Measurements from ENCODE around the gene PIRT.

PIRT gene

DNA sequence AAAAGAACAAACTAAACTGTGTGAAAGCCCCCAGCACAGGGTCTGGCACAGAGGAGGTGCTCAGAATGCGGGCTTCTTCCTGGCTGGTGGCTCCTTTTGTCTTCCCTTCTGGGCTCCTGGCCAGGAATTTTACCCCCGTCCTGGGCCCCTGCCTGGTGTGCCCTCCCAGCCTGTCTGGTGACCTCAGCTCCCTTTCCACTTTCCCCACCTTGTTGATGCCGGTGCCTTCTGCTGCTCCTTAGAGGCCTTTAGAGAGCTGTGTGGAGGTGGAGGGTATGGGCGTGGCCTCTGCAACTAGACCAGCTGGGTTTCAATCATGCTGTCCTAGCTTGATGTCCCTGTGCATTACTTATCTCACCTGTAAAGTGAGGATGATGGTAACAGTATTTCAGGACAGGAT, 16.8 kb downstream of the PIRT start:
- DNase-seq (ENCODE audit: low read depth in 2 of 2): no peak

DNA sequence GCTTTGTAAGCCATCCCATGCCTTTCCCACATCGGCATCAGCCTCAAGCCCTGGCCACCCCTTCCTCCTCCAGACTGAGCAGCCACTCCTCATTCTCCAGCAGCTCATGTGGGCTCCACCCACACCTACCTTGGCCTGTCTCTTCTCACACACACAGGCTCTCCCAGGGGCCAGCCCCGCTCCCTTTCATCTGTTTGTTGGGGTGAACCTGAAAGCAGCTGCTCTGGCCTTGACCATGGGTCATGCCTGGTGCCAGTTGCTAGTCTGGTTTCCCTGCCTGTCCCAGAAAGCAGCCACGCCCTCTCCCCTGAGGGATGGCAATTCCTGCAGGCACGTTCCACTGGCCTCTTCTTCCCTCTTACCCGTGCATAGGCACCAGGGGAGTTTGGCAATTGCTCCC, 22.6 kb downstream of the PIRT start:
- no peak for DNase-seq (ENCODE audit: low read depth in 2 of 2)

DNA sequence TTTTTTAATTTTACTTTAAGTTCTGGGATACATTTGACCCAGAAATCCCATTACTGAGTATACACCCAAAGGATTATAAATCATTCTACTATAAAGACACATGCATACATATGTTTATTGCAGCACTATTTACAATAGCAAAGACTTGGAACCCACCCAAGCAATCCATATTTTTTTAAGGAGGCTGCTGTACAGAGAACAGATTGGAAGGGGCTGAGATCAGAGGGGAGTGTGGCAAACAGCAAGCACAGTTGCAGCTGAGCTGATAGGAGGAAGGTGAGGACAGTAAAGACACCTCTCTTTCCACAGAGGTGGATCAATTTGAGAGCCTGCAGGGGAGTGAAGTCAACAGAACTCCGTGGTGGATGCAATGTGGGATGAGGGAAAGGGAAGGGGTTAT, 23.8 kb downstream of the PIRT start:
- DNase-seq (ENCODE audit: low read depth in 2 of 2): no peak

DNA sequence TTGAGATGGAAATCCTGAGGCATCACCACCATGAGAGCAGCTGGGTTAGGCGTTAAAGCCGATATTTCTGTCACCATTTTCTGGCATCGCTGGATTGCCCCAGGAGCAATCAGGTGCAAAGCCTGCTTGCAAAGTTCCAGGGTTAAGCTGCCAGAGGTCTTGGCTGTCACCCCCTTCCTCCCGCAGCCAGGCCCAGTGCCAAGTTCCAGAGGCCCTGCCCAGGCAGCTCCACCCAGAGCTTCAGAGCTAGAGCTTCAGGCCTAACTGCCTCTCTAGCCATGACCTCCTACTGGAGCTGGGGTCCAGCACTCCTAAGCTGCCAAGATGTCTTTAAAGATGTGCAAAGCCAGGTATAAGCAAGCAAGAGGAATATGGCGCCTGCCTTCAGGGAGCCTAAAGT, 25.2 kb downstream of the PIRT start:
- DNase-seq (ENCODE audit: low read depth in 2 of 2): no peak

DNA sequence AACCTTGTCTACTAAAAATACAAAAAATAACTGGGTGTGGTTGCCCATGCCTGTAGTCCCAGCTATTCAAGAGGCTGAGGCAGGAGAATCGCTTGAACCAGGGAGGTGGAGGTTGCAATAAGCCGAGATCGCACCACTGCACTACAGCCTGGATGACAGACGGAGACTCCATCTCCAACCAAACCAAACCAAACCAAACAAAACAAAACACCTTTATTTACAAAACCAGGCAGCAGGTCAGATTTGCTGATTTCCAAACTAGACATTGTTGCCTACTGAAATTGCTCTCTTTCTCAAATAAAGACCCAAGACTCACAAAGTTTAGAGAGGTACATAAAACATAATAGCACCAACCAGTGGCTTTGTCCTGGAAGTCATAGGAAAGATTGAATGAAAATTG, 28.3 kb downstream of the PIRT start:
- no peak for DNase-seq (ENCODE audit: low read depth in 2 of 2)

DNA sequence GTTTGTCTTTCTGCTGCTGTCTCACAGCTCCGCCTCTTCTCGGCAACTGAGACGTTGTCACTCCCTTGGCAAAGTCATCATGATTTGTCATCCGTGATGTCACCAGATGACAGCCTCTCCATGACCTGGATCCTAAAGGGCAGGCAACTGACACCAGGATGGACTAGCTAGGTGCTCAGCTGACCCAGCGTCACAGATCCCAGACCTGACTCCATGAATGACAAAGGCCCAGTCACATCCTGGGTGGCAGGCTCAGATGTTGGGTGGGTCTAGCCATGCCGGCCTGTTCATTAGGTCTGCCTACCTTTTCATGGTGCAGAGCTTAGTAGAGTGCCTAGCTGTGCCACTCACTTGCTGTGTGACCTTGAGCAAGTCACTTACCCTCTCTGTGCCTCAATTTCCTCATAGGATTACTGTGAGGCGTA, 30.2 kb downstream of the PIRT start:
- DNase-seq (ENCODE audit: low read depth in 2 of 2): no peak

DNA sequence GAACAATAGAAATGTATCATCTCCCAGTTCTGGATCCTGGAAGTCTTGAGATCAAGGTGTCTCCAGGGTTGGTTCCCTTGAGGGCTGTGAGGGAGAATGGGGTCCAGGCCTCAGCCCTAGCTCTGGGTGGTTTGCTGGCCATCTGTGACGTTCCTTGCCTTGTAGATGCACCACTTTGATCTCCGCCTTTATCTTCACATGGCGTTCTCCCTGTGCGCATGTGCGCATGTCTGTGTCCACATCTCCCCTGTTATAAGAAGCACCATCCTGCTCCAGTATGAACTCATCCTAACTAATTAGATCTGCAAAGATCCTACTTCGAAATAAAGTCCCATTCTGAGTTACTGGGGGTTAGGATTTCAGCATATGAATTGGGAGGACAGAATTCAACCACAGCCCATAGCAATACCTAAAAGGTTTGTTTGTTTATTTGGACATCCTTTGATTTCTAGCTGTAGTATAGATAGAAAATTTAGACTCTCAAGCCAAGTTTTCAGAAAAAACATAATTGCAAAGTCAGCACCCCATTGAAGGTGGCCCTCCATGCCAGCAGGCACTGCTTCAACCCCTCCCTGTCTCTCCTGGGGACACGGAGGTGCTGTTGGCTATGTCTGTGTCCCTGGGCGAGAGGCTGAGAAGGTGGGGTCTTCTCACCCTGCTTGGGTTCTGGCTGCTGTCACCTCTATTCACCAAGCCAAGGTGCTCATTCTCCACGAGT, 31.2 kb downstream of the PIRT start:
- DNase-seq (ENCODE audit: low read depth in 2 of 2): no peak

DNA sequence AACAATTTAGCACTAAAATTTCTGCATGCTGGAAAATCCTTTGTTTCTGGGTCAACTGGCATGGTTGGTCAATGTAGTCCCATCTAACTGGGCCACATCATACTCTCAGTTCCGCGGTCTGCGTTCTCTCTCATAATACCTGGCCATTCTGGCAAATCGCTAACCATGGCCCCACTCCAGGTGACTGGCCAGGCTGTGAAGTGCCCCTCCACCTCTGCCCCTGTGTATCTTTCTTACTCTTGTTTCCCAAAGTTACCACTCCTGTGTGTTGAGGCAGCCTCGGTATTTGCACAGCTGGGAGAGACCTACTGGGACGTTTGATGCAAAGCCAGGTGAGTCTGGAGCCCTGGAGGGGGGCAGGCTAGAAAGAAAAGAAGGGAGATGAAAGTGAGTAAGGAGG, 32.0 kb downstream of the PIRT start:
- DNase-seq (ENCODE audit: low read depth in 2 of 2): no peak

DNA sequence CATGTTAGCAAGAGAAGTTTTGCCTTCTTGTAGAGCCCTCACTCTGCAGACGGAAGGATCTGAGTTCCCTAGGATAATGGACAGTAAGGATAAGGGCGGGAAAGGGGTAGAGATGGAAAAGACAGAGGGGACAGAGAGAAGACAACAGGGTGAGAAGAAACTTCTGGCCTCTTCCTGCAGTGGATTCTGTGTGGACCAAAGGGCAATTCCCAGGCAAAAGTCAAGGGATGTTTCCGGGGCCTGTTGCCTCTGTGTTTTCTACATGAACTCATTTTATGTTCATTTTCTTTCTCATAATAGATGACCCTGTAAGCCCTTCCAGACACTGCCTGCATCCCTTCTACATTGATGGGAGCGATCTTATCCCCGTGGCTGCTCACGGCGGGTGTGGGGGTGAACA, 33.3 kb downstream of the PIRT start:
- DNase-seq (ENCODE audit: low read depth in 2 of 2): no peak

DNA sequence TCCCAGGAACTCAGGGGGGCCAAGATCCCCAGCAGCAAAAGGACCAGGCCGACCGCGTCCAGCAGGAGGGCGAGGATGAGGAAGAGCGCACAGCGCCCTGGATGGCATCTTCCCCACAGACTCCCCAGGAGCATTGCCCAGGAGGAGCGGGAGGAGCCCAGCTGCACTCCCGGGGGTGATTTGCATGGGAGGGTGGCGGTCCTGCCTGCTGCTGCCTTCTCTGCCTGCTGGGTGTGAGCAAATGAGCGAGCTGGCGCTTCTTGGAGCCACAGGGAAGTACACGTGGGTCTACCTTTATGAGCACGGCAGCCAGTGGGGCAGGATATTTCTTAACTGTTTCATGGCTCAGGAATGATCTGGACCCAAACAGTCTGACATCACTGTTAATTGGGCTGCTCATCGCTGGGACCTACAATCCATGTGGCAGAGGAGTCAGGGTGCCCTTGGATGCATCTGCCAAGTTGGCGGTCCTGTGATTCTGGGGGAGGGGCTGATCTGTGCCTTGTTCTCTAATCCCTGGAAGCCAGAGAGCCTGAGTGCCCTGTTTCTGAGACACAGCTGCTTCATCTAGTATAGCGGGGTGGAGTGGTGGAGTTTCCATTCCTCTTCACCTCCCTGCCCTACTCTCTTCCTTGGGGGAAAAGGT, 33.9 kb downstream of the PIRT start, which contains the start of gene TMEM238L:
TSS of gene TMEM238L (minus strand) at position 270 of the 646 bp plus-strand sequence. CDS start at position 134, 136 bp downstream.
- no peak for DNase-seq (ENCODE audit: low read depth in 2 of 2)

DNA sequence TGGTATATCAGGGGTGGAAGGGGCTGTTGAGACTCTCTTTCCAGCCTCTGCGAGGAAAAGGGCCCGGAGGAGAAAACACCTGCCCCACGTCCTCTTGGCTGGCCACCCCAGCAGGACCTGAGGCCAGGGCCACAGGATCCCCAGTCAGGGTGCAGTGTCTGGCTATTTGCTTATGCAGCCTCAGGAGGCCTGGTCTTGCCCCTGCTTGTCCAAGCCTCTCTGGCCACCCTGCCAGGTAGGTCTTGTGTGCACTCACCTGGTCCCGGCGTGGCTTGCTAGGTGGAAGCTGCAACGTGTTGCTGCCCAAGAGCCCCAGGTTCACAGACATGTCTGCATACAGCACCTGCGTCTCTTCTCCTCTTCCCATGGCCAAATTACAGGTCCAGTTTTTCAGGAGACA, 34.5 kb downstream of the PIRT start:
- DNase-seq (ENCODE audit: low read depth in 2 of 2): no peak

DNA sequence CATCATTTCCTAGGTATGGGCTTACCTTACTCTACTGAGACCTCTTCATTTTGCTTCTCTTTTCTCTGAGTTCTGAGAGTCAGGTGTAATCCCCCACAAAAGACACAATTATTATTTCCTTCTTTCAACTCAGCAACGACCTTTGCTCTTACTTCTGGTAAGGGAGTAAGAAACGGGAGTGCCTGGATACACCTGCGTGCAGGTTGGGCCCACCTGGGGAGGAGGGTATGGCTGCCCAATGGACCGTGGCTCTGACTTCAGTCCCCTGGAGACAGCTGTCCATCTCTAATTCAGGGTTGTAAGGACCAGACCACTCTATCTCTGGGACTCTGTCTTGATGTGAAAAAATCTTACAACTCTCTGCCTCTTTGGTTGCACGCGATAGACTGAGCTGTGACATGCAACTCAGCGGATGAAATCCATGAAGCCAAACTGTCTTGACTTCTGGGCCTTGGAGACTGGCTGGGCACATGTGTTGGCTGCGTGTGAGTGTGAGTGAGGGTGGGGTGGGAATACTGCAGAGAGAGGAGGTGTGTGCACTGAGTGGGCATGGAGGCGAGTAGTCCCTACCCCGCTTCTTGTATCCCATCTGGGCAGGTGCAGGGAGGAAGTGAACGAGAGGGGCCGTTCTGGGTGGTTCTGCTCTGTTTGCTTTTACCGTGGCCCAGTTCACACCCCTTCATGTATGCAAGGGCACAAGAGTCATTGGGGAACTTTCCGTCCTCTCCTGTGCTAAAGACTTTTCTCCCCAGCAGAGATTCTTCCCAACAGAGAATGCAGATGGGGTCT, 35.2 kb downstream of the PIRT start:
- no peak for DNase-seq (ENCODE audit: low read depth in 2 of 2)

DNA sequence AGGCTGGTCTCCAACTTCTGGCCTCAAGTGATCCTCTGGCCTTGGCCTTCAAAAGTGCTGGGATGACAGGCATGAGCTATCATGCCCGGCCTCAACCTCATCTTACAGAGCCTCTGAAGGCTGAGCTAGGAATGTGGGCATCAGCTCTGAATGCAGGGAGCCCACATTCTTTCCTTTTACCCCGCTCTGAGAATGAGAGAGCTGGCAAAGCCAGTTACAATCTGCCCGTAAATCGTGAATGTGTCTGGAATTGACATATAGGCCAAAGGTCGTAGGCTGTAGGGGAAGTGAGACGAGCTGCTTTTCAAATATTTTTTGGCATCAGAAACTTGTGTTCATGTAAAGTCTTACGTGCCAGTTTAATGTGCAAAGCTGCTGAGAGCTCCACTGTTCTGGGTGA, 38.5 kb downstream of the PIRT start:
- DNase-seq (ENCODE audit: low read depth in 2 of 2): no peak

DNA sequence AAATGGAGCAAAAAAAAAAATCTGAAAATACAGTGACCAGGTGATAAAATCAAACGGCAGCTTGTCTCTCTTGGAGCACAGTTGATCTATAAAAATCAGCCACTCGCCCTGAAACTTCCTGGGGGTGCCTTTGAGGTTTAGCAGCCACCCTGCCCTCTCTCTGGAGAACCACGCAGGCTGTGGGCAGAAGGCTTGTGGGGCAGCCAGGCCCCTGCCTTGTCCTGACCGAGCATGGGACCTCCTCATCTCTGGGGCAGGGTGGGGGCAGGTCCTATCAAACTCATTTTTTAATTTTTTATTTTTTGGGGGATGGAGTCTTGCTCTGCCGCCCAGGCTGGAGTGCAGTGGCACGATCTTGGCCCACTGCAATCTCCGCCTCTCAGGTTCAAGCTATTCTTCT, 39.0 kb downstream of the PIRT start:
- no peak for DNase-seq (ENCODE audit: low read depth in 2 of 2)

DNA sequence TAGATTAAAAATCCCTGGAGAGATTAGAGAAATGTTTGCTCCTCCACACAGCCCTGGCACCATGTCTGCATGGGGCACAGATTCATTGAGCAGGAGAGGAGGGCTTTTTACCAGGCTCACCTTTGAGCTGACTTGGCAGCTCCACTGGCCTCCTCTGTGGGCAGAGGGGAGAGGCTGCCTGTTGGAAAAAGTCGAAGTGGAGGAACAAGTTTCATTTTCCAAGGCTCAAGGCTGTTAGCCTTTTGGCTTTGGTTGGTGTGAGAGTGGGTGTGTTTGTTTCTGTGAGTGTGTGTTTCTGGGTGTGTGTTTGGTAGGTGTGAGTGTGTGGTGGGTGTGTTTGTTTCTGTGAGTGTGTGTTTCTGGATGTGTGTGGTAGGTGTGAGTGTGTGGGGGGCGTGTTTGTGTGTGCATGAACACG, 39.5 kb downstream of the PIRT start:
- no peak for DNase-seq (ENCODE audit: low read depth in 2 of 2)

DNA sequence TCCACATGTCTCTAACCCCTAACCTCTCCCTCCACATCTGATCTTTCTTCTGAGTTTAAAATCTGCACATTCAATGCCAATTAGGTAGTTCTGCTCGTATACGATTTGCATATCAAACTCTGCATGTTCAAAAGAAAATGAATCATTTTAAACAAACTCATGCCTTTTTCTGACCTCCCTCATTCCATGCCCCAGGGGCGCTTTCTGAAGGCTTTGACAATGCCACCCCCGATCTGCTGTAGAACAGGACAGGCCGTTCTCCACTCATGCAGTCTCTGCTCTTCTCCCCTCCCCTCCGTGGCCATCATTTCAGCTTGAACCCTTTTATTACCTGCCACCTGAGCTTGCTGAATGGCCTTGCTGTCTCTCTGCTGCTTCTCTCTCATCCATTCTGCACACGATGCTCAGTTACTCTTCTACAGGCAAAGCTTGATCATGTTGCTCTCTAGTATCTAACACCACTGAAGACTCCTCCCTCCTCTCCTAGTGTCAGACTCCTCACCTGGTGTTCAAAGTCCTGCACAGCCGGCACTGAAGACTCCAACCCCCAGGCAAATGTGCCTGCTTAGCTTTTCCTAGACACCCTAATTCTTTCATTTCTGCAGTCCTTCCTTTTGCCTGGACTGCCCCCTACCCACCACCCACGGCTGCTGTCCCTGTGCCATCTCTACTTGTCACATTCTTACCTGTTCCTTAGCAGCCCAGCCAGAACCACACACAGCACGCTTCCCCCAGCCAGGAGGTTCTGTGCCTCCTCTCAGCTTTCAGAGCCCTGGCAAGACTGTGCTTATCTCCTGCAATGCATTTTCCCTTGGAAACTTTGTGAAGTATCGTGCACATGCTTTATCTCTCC, 40.2 kb downstream of the PIRT start:
- no peak for DNase-seq (ENCODE audit: low read depth in 2 of 2)

DNA sequence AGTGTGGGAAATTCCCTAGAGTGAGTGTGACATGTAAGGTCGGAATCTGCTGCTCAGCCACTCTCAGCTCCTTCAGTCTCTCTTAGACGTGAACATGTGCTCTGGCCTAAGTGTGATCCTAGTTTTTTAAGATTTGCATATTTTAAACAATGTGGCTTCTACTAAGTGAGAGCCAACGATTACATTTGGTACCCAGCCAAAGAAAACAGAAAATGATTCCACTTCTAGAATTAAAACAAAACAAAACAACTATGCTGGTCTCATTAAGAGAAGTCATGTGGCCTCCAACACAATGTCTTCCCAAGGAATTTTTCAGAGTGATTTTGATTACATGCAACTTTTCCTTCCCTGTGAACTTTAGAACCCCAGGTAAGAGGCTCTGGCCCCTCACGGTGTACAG, 44.1 kb downstream of the PIRT start:
- DNase-seq (ENCODE audit: low read depth in 2 of 2): no peak

DNA sequence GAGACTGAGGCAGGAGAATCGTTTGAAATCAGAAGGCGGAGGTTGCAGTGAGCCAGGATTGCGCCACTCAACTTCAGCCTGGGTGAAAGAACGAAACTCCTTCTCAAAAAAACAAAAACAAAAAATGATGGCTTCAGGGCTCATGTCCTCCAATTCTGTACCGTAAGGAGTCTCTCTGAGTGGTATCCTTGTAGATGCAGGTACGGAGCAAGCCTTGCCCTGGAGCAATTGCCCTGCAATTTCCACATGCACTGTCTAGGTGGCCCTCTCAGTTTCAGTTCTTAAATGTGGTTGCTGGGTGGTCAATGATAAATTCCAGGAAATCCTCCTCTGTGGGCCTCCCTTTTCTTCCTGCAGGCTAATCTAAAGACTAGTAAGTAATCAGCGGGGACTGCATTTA, 44.6 kb downstream of the PIRT start:
- no peak for DNase-seq (ENCODE audit: low read depth in 2 of 2)

DNA sequence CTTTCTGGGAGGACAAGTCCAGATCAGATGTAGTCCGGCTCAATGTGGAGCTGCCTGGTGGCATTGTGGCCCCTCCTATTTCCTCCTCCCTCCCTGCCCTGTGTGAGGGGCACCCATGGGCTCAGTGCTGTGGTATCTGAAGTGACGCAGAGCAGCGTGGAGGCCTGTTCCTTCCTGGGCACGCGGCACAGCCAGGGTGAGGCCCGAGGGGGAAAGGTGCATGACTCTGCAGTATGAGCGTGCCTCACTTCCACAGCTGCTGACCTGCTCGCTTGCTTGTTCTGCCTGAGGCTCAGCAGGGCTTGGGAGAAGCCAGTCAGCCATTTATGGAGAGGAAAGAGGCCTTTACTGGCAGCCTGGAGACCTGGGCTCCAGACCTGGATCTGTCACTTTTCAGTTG, 45.7 kb downstream of the PIRT start:
- DNase-seq (ENCODE audit: low read depth in 2 of 2): no peak

DNA sequence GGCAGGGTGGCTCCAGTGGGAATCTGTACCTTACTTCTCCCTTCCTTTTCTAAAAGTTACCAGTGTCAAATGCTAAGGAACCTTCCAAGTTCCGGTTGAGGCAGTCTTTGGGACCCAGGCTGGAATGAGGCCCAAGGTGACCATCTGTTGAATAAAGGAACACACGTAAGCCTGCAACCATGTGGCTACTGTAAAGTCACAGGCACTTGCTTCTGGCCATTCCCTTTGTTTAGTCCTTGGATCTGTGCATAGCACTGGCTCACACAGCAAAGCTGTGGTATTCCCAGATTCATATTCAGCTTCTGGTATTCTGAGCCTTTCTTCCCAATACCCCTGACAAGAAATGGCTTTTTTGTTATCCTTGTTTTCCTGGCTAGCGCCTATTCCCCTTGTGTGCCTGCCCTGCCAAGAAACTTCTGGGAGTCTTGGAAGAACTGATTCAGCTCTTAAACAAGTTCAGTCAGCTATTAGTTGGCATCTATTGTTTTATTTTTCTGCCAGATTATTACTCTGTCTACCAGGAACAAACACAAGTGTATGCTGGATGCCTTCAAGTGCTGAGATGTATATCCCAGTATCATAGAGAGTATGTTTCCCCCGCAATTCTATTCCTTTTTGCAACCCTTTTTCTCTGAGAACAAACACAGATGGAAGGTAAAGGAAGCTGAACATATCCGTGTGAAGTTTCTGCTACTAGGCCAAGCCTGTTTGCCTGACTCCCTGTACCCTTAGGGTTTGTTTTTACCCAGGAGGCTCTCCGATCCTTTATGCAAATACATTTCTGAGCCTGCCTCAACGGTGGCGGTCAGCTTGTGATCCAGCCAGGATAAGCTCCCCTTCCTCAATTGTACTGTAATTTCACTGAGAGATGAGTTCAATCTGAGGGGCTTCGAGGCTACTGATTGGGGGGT, 47.1 kb downstream of the PIRT start:
- no peak for DNase-seq (ENCODE audit: low read depth in 2 of 2)

Measured in stimulated activated CD4-positive, alpha-beta T cell treated with anti-CD3 and anti-CD28 coated beads, Interleukin-1b, Interleukin-23, amount 100 ng/mL, for 4 hours (primary cell).